H9 (cell line): ENCODE measurements around the gene TFIP11. TPM values are rescaled to one million over a fixed set of nuclear protein-coding genes. Genes with fewer than 3 reads are reported as not detected.

Experiments
- DNase-seq: peaks from one replicate; pipeline ENCODE4 v3.0.0-alpha.2; 2017
- H2AFZ ChIP-seq: one replicate; pipeline ENCODE4 v1.6.1; 2013; ENCODE audit warnings: mild to moderate bottlenecking, low read length, control low read depth, moderate library complexity
- H2AK5ac ChIP-seq: 2 replicates; pipeline ENCODE4 v1.6.1; 2013; ENCODE audit warnings: low read length, control low read depth, mixed read lengths; ENCODE audit not compliant: insufficient read length
- H2BK120ac ChIP-seq: one replicate; pipeline ENCODE4 v1.6.1; 2013; ENCODE audit warnings: low read depth, mild to moderate bottlenecking, low read length, control low read depth, inconsistent platforms; ENCODE audit not compliant: poor library complexity, severe bottlenecking
- H2BK12ac ChIP-seq: 2 replicates; pipeline ENCODE4 v1.6.1; 2013; ENCODE audit warnings: low read length, control low read depth, mixed read lengths, low read depth; ENCODE audit not compliant: insufficient read length
- H2BK15ac ChIP-seq: 2 replicates; pipeline ENCODE4 v1.6.1; 2013; ENCODE audit warnings: low read depth, low read length, control low read depth
- H2BK20ac ChIP-seq: one replicate; pipeline ENCODE4 v1.6.1; 2013; ENCODE audit warnings: low read depth, mild to moderate bottlenecking, low read length, control low read depth, inconsistent platforms; ENCODE audit not compliant: poor library complexity, severe bottlenecking
- H2BK5ac ChIP-seq: 2 replicates; pipeline ENCODE4 v1.6.1; 2013; ENCODE audit warnings: low read length, control low read depth, mixed read lengths; ENCODE audit not compliant: insufficient read length
- H3K14ac ChIP-seq: 2 replicates; pipeline ENCODE4 v1.6.1; 2013; ENCODE audit warnings: low read length, control low read depth; ENCODE audit not compliant: insufficient read depth
- H3K18ac ChIP-seq: 2 replicates; pipeline ENCODE4 v1.6.1; 2013; ENCODE audit warnings: low read depth, mild to moderate bottlenecking, mixed read lengths, low read length, control low read depth; ENCODE audit not compliant: insufficient read length
- H3K23ac ChIP-seq: 2 replicates; pipeline ENCODE4 v1.6.1; 2013; ENCODE audit warnings: low read length, control low read depth, mixed read lengths, low read depth; ENCODE audit not compliant: insufficient read length
- H3K23me2 ChIP-seq: 2 replicates; pipeline ENCODE4 v1.6.1; 2013; ENCODE audit warnings: low read depth, mild to moderate bottlenecking, mixed read lengths, low read length, control low read depth; ENCODE audit not compliant: insufficient read length, poor library complexity, severe bottlenecking
- H3K27ac ChIP-seq: 2 replicates; pipeline ENCODE4 v1.5.1; 2013; ENCODE audit warnings: low read length, control low read depth, mixed read lengths, low read depth; ENCODE audit not compliant: insufficient read length
- H3K27me3 ChIP-seq: 2 replicates; pipeline ENCODE4 v1.6.1; 2013; ENCODE audit warnings: low read length, control low read depth, inconsistent platforms; ENCODE audit not compliant: insufficient read depth
- H3K4ac ChIP-seq: 2 replicates; pipeline ENCODE4 v1.6.1; 2013; ENCODE audit warnings: low read depth, mild to moderate bottlenecking, control low read depth, inconsistent platforms, low read length, moderate library complexity
- H3K4me1 ChIP-seq: 2 replicates; pipeline ENCODE4 v1.6.1; 2013; ENCODE audit warnings: low read length, control low read depth, inconsistent platforms; ENCODE audit not compliant: insufficient read depth
- H3K4me2 ChIP-seq: 2 replicates; pipeline ENCODE4 v1.6.1; 2013; ENCODE audit warnings: low read length, control low read depth, mixed read lengths; ENCODE audit not compliant: insufficient read length, insufficient read depth
- H3K56ac ChIP-seq: 2 replicates; pipeline ENCODE4 v1.6.1; 2013; ENCODE audit warnings: low read depth, mild to moderate bottlenecking, mixed read lengths, low read length, control low read depth; ENCODE audit not compliant: insufficient read length
- H3K79me1 ChIP-seq: 2 replicates; pipeline ENCODE4 v1.6.1; 2013; ENCODE audit warnings: low read depth, mild to moderate bottlenecking, moderate library complexity, low read length, control low read depth, inconsistent platforms; ENCODE audit not compliant: insufficient read depth, poor library complexity, severe bottlenecking
- H3K79me2 ChIP-seq: 2 replicates; pipeline ENCODE4 v1.6.1; 2013; ENCODE audit warnings: low read length, control low read depth, inconsistent platforms; ENCODE audit not compliant: insufficient read depth
- H3K9ac ChIP-seq: 2 replicates; pipeline ENCODE4 v1.6.1; 2013; ENCODE audit warnings: low read length, control low read depth, mixed read lengths; ENCODE audit not compliant: insufficient read length; ENCODE audit errors: extremely low read depth
- H3K9me3 ChIP-seq: one replicate; pipeline ENCODE4 v1.6.1; 2013; ENCODE audit warnings: low read depth, low read length, inconsistent platforms; ENCODE audit not compliant: control insufficient read depth
- H3T11ph ChIP-seq: one replicate; pipeline ENCODE4 v1.6.1; 2013; ENCODE audit warnings: mild to moderate bottlenecking, low read length, control low read depth, inconsistent platforms
- H4K20me1 ChIP-seq: one replicate; pipeline ENCODE4 v1.6.1; 2013; ENCODE audit not compliant: control insufficient read depth, insufficient read length, insufficient read depth
- H4K5ac ChIP-seq: 2 replicates; pipeline ENCODE4 v1.6.1; 2013; ENCODE audit warnings: low read depth, mild to moderate bottlenecking, mixed read lengths, low read length, control low read depth; ENCODE audit not compliant: insufficient read length
- H4K8ac ChIP-seq: replicated peaks from 2 replicates; pipeline ENCODE4 v1.6.1; 2013; ENCODE audit warnings: low read length, control low read depth, mixed read lengths, low read depth; ENCODE audit not compliant: insufficient read length
- H4K91ac ChIP-seq: 2 replicates; pipeline ENCODE4 v1.6.1; 2013; ENCODE audit warnings: low read depth, mild to moderate bottlenecking, moderate library complexity, mixed read lengths, low read length, control low read depth; ENCODE audit not compliant: insufficient read length
- H3K27ac Mint-ChIP-seq, 3 experiments: 2 replicates in 2 of 3; 3 replicates in 1 of 3; pipeline ENCODE4 v1.8.0; 2020 to 2021; ENCODE audit warnings: mixed read lengths in 3 of 3, mild to moderate bottlenecking in 1 of 3, moderate library complexity in 1 of 3
- H3K27me3 Mint-ChIP-seq: 2 replicates; pipeline ENCODE4 v1.8.0; 2021; ENCODE audit warnings: low read depth, mild to moderate bottlenecking, moderate library complexity, mixed read lengths
- H3K36me3 Mint-ChIP-seq, 3 experiments: 2 replicates in 2 of 3; 3 replicates in 1 of 3; pipeline ENCODE4 v1.8.0; 2020 to 2021; ENCODE audit warnings: low read depth in 3 of 3, mixed read lengths in 3 of 3; ENCODE audit not compliant: insufficient read depth in 1 of 3
- H3K4me1 Mint-ChIP-seq, 2 experiments: 2 replicates each; pipeline ENCODE4 v1.8.0; 2020; ENCODE audit warnings: mixed read lengths in 2 of 2
- H3K4me3 Mint-ChIP-seq, 2 experiments: 2 replicates in 1 of 2; 3 replicates in 1 of 2; pipeline ENCODE4 v1.8.0; 2020 to 2021; ENCODE audit warnings: mild to moderate bottlenecking in 2 of 2, mixed read lengths in 2 of 2, moderate library complexity in 1 of 2
- H3K9me3 Mint-ChIP-seq, 2 experiments: 2 replicates in 1 of 2; 3 replicates in 1 of 2; pipeline ENCODE4 v1.8.0; 2020; ENCODE audit warnings: mild to moderate bottlenecking in 2 of 2, mixed read lengths in 2 of 2, moderate library complexity in 1 of 2
- WGBS: extraction: QIAGEN DNeasy Blood & Tissue Kit; methylation state at CpG from one replicate; pipeline ENCODE4 v1.1.7; 2013; ENCODE audit warnings: missing lambda C conversion rate, low lambda C conversion rate, mixed read lengths; ENCODE audit not compliant: insufficient read length; ENCODE audit errors: extremely low coverage; 5-methylcytosine and 5-hydroxymethylcytosine counted together
- total RNA-seq: library from RNA; stranded (reverse); gene quantifications from 2 replicates; pipeline ENCODE4 v1.2.1, GENCODE V29; 2021
- TF ChIP-seq, protein P1 (sequence below): fragments of 200-600 bp; sonication (generic); conservative IDR thresholded peaks from 3 replicates; pipeline ENCODE4 v1.8.0; 2021; ENCODE audit warnings: antibody characterized with exemption, mild to moderate bottlenecking

Gene TFIP11
- total RNA-seq, 1 experiment from 2014 or later: 36.4 TPM

- H3K56ac ChIP-seq: no peak overlapping the region
- H2BK5ac ChIP-seq: no peak overlapping the region
- Mint-ChIP-seq H3K36me3 (peaks cover 13 to 54% (median 48%) of the 10 kb centered on the region in 3 experiments; a peak in 6 of 7 replicates), H3K27ac (no peak overlapping the region), H3K4me3 (no peak overlapping the region), H3K9me3 (no peaks in the 10 kb centered on the region), H3K4me1 (no peaks in the 10 kb centered on the region), H3K27me3 (no peaks in the 10 kb centered on the region)
- no peak overlapping the region for H4K5ac ChIP-seq
- H2BK15ac ChIP-seq: no peak overlapping the region
- no peak overlapping the region for H2AK5ac ChIP-seq
- no peak overlapping the region for H2BK12ac ChIP-seq
- TF ChIP-seq, protein P1, sequence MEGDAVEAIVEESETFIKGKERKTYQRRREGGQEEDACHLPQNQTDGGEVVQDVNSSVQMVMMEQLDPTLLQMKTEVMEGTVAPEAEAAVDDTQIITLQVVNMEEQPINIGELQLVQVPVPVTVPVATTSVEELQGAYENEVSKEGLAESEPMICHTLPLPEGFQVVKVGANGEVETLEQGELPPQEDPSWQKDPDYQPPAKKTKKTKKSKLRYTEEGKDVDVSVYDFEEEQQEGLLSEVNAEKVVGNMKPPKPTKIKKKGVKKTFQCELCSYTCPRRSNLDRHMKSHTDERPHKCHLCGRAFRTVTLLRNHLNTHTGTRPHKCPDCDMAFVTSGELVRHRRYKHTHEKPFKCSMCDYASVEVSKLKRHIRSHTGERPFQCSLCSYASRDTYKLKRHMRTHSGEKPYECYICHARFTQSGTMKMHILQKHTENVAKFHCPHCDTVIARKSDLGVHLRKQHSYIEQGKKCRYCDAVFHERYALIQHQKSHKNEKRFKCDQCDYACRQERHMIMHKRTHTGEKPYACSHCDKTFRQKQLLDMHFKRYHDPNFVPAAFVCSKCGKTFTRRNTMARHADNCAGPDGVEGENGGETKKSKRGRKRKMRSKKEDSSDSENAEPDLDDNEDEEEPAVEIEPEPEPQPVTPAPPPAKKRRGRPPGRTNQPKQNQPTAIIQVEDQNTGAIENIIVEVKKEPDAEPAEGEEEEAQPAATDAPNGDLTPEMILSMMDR: no peak
- H3K9me3 ChIP-seq: no peaks in the 10 kb centered on the region
- no peak overlapping the region for H3T11ph ChIP-seq
- no peak overlapping the region for H2BK120ac ChIP-seq
- no peaks in the 10 kb centered on the region for H3K79me1 ChIP-seq
- no peak overlapping the region for H3K14ac ChIP-seq
- H3K4me1 ChIP-seq: no peaks in the 10 kb centered on the region
- no peak for DNase-seq
- H3K23me2 ChIP-seq: no peaks in the 10 kb centered on the region
- H3K23ac ChIP-seq: no peak overlapping the region
- H4K20me1 ChIP-seq: no peaks in the 10 kb centered on the region
- no peaks in the 10 kb centered on the region for H3K27me3 ChIP-seq
- no peak overlapping the region for H3K18ac ChIP-seq
- no CpG with 5 or more reads among the region's 4 CpGs for WGBS
- H3K4me2 ChIP-seq: no peak overlapping the region
- H3K4ac ChIP-seq: no peak overlapping the region
- no peak overlapping the region for H4K8ac ChIP-seq
- H4K91ac ChIP-seq: no peak overlapping the region
- H3K79me2 ChIP-seq: no peaks in the 10 kb centered on the region; the same call in 1 of the 2 replicates
- no peak overlapping the region for H3K27ac ChIP-seq
- H2AFZ ChIP-seq: no peak overlapping the region
- H2BK20ac ChIP-seq: no peak overlapping the region
- H3K9ac ChIP-seq: no peak overlapping the region
These were observed 12.6 kb upstream of the TFIP11 start for GRCh38 chr22:26524870-26525269.
